DND-41 (cell line): ENCODE measurements around the gene PKD1.

Source experiments
- CTCF ChIP-seq: IDR thresholded peaks from 2 replicates; pipeline ENCODE4 v1.5.1; 2012; ENCODE audit warnings: borderline replicate concordance, low read length, moderate library complexity, mild to moderate bottlenecking; ENCODE audit not compliant: poor library complexity, severe bottlenecking; ENCODE audit errors: extremely low read depth
- EZH2 ChIP-seq: IDR thresholded peaks from 3 replicates; pipeline ENCODE4 v1.6.1; 2012; ENCODE audit warnings: borderline replicate concordance, low read depth, mild to moderate bottlenecking, moderate library complexity, low read length, inconsistent platforms; ENCODE audit not compliant: severe bottlenecking

GRCh38 chr16:2184346-2184745, 48.6 kb upstream of the PKD1 start:
- TF ChIP-seq CTCF (no peak), EZH2 (no peak)
